ENCODE data around the gene ARSG. TPM values are rescaled to one million over a fixed set of nuclear protein-coding genes. Genes with fewer than 3 reads are reported as not detected.

The ARSG gene
- total RNA-seq, 4 donors from 2014 or later, result 6.1 to 8.9 (median 7.0) TPM

DNA sequence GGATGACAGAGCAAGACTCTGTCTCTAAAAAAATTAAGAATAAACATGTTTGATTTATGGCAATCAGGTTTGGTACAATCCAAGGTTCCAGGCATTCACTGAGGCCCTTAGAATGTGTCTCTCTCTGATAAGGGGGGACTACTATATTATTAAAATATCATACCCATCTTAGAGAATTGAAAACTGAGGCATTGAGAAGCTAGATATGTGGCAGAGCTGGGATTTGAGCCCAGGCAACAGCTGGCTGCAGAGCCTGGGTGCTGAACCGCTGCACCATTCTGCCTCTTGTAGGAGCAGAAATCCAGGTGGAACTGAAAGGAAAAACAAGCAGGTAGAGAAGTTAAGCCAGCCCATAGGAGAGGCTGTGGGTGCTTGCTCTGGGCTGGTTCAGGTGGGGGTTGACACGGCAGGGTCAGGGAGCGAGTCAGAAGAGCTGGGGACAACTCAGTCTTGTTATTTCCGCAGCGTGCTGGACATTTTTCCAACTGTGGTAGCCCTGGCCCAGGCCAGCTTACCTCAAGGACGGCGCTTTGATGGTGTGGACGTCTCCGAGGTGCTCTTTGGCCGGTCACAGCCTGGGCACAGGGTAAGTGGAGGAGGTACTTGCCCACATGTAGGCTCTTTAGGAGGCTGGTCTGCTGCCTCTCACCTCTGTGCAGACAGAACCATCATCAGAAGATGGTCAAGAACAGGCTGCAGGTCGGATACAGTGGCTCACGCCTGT lies 103.5 kb downstream of the ARSG start:
- Histone ChIP-seq H3K4me3 (no peak overlapping the region), H3K4me1 (peaks cover 0 to 12% (median 4%) of the 10 kb centered on the region in 3 donors), H3K27ac (no peak overlapping the region), H3K9me3 (peaks cover 0 to 8% (median 8%) of the 10 kb centered on the region in 3 donors), H3K36me3 (no peaks in the 10 kb centered on the region), H3K27me3 (no peaks in the 10 kb centered on the region)
- WGBS, 2 donors, result 71 to 98% methylated on average over 8 to 9 of the region's 12 CpGs
- intact Hi-C loops (cut with DNase I), result no loop called here
- DNase-seq, result no peak
- no peak for TF ChIP-seq POLR2A (IDR thresholded peaks at IDR 0.05)
- TF ChIP-seq, protein P1, sequence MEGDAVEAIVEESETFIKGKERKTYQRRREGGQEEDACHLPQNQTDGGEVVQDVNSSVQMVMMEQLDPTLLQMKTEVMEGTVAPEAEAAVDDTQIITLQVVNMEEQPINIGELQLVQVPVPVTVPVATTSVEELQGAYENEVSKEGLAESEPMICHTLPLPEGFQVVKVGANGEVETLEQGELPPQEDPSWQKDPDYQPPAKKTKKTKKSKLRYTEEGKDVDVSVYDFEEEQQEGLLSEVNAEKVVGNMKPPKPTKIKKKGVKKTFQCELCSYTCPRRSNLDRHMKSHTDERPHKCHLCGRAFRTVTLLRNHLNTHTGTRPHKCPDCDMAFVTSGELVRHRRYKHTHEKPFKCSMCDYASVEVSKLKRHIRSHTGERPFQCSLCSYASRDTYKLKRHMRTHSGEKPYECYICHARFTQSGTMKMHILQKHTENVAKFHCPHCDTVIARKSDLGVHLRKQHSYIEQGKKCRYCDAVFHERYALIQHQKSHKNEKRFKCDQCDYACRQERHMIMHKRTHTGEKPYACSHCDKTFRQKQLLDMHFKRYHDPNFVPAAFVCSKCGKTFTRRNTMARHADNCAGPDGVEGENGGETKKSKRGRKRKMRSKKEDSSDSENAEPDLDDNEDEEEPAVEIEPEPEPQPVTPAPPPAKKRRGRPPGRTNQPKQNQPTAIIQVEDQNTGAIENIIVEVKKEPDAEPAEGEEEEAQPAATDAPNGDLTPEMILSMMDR (IDR thresholded peaks at IDR 0.05), result no peak

DNA sequence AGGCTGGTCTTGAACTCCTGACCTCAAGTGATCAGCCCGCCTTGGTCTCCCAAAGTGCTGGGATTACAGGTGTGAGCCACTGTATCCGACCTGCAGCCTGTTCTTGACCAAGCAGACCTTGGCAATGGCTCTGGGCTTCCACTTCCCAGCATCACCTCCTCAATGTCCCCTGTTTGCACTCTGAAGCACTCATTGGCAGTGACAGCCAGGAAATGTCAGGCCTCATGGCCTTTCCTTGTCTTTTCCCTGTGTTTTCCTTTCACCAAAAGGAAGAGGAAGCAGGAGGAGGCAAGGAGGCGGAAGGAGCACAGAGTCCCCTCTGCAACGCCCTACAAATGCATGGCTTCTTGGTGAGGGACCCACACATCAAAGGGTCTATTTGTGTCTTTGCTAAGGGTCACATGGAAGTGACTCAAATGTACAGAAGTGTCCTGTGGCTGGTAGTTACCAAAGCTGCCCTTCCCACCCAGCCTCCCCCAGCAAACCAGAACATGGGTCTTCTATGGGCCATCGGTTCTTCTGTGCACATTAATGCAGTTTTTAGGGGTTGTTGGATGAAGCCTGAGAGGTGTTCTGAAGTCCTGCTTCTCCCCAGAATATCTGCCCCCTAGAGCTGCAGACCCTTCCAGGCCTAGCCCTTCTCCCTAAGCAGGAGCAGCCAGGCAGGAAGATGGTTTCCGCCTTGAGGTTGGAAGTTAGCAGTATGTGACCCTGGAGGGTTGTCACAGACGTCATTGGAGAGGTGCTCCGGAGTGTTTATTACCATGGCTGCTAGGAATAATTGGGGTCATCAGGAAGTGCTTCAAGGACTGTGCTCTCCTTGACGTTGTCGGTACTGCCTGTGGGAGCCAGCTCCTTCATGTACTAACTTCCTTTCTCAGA lies 105.2 kb downstream of the ARSG start:
- peaks cover 0 to 14% (median 4%) of the 10 kb centered on the region in 3 donors for H3K4me1 ChIP-seq
- H3K27ac ChIP-seq, result no peak overlapping the region
- no peaks in the 10 kb centered on the region for H3K27me3 ChIP-seq
- H3K36me3 ChIP-seq, result no peaks in the 10 kb centered on the region
- DNase-seq, result no peak
- H3K4me3 ChIP-seq, result no peak overlapping the region
- TF ChIP-seq, protein P1 (IDR thresholded peaks at IDR 0.05), result no peak
- TF ChIP-seq POLR2A (IDR thresholded peaks at IDR 0.05), result no peak
- peaks cover 0 to 8% (median 8%) of the 10 kb centered on the region in 3 donors for H3K9me3 ChIP-seq
- intact Hi-C loops (cut with DNase I), result no loop called here
- 77 to 89% methylated on average over 6 of the region's 10 CpGs for WGBS, 2 donors

DNA sequence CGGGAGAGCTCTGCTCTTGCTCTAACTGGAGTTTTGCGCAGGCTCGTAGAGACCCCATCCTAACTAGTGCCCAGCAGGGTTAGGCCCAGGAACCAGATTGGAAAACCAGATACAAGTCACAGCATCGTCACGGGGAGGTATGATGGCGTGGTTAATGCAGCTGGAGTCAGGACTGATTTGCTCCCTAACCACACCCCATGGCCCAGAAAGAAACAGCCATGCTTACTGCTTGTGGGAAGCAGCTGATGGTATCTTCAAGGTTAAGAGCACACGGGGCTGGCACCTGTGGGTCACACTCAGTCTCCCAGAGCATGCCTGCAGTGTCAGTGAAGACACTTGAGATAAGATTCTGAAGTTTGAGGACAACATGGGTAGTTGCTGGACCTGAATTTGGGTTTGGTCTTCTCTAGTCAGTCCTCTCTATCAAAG lies 105.8 kb downstream of the ARSG start:
- DNase-seq, result no peak

DNA sequence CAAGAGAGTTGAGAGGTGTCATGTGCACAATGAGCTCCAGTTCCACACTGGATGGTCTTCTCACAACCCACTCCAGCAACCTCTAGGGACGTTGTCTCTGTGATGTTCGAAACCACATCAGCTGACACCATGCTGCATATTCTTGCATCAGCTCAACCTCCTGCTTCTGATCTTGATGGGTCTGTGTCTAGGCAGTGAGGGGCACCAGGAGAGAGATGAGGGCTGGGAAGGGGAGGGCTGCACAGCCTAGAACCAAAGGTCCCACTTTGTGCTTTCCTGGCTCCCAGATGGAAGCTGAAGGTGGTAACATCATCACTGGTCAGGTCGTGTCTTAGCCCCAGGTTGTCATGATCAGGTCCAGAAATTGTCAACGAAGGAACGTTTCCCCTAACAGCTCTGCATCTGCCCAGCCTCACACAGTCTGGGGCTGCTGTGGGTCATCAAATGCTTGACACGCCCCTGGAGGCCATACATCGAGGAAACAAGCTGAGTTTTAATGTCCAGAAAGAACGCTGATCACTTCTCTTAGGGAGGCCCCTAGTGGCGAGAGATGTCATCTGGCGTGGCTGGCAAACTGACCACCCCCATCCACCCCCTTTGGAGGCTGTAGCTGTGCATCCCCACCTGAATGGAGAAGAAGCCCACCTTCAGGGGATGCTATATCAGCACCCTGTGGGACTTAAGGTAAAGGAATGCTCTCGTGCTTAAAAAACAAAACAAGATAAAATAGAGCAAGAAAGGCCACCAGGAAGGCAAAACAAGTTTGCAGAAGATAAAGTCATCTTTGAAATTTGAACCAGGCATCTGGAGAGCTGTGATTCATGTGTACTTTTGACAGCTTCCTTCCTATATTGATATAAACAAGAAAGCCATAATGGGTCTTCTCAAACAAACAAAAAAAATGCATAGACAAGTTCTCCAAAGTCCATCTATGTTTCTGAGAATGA lies 107.7 kb downstream of the ARSG start:
- no peaks in the 10 kb centered on the region for H3K27me3 ChIP-seq
- peaks cover 0 to 8% (median 8%) of the 10 kb centered on the region in 3 donors for H3K9me3 ChIP-seq
- peaks cover 0 to 14% (median 4%) of the 10 kb centered on the region in 3 donors for H3K4me1 ChIP-seq
- DNase-seq, result no peak
- WGBS, 2 donors, result 27 to 43% methylated on average over 6 to 10 of the region's 11 CpGs
- no peaks in the 10 kb centered on the region for H3K36me3 ChIP-seq
- TF ChIP-seq, protein P1 (IDR thresholded peaks at IDR 0.05), result peak; percentile 58 to 74 (median 69)
- no peak for TF ChIP-seq POLR2A (IDR thresholded peaks at IDR 0.05)
- intact Hi-C loops (cut with DNase I), result no loop called here
- peak overlapping the region in 1 of 4 donors; percentile 27 for H3K27ac ChIP-seq
- H3K4me3 ChIP-seq, result no peak overlapping the region

More for the DNA sequence above, 105.8 kb downstream of the ARSG start:
- intact Hi-C loops (cut with DNase I), result no loop called here
- Histone ChIP-seq H3K36me3 (no peaks in the 10 kb centered on the region), H3K27ac (no peak overlapping the region), H3K4me3 (no peak overlapping the region), H3K9me3 (peaks cover 0 to 8% (median 8%) of the 10 kb centered on the region in 3 donors), H3K4me1 (peaks cover 0 to 14% (median 4%) of the 10 kb centered on the region in 3 donors), H3K27me3 (no peaks in the 10 kb centered on the region)
- 51 to 73% methylated on average over 3 of the region's 7 CpGs for WGBS, 2 donors
- TF ChIP-seq, protein P1 (IDR thresholded peaks at IDR 0.05), result no peak
- no peak for TF ChIP-seq POLR2A (IDR thresholded peaks at IDR 0.05)
